UCSD-AML1 (cell line): ENCODE measurements around the gene TSBP1.
"Not testable (repeated sequence)": the region's sequence is repeated elsewhere in the genome, so short reads cannot be mapped to it uniquely, and the experiment has no call there.

Experiments used
- DNase-seq: peaks from one replicate; lab custom pipeline; 2025; ENCODE audit not compliant: unreplicated experiment; lab: John Stamatoyannopoulos, UW

The TSBP1 gene

DNA sequence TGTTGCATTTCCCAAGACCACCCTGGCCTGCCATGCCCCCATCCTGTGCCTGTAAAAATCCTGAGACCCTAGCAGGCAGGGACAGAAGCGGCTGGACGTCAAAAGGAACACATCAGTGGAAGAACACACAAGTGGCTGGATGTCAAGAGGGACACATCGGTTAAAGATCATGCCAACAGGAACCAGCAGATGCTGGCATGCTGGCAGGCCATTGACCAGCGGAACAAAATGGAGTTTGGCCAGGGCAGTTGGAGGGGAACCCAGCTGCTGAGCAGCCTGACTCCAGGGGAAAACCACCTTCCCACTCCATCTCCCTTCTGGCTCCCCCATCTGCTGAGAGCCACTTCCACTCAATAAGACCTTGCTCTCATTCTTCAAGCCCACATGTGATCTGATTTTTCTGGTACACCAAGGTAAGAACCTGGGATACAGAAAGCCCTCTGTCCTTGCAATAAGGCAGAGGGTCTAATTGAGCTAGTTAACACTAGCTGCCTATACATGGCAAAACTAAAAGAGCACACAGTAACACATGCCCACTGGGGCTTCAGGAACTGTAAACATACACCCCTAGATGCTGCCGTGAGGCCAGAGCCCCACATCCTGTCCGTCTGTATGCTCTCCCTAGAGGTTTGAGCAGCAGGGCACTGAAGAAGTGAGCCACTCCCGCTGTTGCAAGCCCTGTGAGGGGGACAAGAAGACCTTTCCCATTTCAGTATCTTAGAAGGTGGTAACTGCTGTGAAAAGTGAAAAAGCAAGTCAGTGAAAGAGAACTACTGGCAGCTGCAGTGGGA, 4.2 kb upstream of the TSBP1 start:
- DNase-seq: no peak

DNA sequence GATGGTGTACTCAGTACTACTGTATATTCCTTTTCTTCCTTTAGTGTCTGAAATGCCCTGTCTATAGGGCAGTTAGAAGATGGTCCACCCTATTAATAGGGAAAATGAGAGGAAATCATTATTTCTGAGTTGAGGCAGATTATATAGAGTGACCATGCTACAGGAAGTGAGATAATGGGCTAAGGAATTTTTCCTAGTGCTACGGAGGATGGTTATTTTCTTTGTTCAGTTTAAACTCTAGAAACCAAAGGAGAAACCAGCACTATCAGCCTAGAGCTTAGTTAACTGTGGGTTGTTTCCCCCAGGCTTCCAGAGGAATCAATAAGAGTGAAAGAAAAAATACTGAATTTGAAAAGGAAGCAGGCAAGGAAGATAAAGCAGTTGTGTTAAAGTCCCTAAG, 474 bp downstream of the TSBP1 start:
- no peak for DNase-seq

DNA sequence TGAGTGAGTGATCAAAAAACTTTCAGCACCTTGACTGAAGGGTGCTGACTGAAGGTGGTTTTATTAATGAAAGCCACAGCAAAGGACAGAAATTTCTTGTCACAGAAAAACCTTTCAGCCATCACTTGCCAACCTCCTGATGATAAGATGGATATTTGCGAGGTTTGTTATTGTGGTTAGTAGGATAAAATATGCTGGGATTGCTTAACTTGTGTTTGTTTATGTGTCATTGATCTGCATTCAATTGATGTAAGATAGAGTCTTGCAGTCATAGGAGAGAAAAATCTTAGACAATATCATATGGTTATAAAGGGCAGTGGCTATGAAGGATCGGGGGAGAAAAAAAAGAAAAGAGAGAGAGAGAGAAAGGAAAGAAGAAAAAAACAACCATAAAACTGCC, 1.2 kb downstream of the TSBP1 start:
- no peak for DNase-seq

DNA sequence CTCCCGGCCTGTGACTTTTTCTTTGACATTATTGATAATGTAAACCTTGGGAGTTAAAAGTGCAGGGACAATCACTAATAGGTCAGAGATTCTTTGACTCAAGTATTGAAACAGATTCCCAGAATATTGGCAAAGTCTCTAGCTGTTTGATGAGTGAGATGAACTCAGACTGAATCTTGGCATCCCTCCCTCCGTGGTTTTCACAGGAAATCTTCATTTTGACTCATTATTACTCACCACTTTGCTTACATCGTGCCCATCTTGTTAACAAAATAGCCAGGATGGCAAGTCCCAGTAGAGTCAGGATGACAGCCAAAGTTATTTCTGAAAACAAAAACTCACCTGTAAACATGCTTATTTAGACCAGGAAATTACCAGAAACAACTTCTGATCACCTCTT, 2.0 kb downstream of the TSBP1 start:
- no peak for DNase-seq

GRCh38 chr6:32367644-32368043, 4.1 kb downstream of the TSBP1 start:
- no peak for DNase-seq

DNA sequence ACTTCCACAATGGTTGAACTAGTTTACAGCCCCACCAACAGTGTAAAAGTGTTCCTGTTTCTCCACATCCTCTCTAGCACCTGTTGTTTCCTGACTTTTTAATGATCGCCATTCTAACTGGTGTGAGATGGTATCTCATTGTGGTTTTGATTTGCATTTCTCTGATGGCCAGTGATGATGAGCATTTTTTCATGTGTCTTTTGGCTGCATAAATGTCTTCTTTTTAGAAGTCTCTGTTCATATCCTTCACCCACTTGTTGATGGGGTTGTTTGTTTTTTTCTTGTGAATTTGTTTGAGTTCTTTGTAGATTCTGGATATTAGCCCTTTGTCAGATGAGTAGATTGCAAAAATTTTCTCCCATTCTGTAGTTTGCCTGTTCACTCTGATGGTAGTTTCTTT, 12.5 kb downstream of the TSBP1 start:
- DNase-seq: not testable (repeated sequence)

- not testable (repeated sequence) for DNase-seq
Measured at GRCh38 chr6:32358548-32358947, 13.2 kb downstream of the TSBP1 start.

- DNase-seq: no peak
Measured at GRCh38 chr6:32355018-32355417, 16.7 kb downstream of the TSBP1 start.

DNA sequence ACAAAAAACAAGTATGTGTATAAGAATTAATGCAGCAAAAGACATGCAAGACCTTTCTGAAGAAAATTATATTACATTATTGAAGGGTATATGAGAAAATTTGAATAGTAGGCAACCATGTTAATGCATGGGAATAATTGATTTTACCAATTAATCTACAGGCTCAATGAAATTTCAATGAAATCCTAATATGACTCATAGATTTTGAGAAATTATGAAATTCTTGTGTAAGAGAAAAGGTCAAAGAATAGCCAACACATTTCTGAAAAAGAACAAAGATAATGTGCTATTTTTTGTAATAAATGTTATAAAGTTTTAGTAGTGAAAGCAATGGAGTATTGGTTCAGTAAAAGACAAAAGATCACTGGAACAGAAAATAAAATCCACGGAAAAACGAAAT, 18.4 kb downstream of the TSBP1 start:
- no peak for DNase-seq

DNA sequence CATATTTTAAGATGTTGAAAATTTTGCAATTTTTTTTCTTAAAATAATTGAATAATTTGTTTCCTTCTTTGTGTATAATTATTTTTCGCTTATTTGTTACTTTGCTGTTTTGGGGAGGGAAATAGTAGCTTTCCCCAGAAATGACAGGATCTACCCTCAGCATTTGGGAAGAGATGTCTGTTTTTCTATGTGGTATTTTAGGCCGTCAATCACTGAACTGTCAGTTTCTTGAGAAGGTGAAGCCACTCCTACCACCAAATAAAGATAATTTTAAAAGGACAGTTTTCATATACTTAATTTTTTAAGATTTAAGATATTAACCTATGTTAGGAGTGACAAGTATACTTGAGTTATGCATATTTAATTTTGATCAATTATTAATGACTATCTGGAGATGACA, 31.5 kb downstream of the TSBP1 start:
- no peak for DNase-seq

GRCh38 chr6:32337186-32337805, 34.4 kb downstream of the TSBP1 start:
- no peak for DNase-seq

GRCh38 chr6:32332433-32332832, 39.3 kb downstream of the TSBP1 start:
- DNase-seq: no peak

GRCh38 chr6:32329141-32329540, 42.6 kb downstream of the TSBP1 start:
- DNase-seq: no peak

DNA sequence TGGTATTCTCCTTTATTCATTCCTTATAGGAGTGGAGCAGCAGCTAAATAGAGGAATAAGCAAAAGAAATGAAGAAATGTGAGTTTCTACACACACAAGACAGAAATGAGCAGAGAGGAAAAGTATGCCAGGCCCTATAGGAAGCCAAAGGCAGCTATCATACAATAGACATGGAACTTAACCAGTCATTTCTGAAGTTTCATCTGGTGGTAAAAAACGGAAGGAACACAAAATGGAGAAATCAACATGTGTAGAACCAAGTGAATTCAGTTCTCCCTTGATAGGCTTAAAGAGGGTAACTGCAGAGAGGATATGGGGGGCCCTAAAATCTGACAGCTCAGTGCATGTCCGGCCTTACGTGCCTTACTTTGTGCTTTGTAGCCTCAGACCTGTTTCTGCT, 44.6 kb downstream of the TSBP1 start:
- DNase-seq: no peak

GRCh38 chr6:32318501-32318900, 53.2 kb downstream of the TSBP1 start:
- DNase-seq: no peak

GRCh38 chr6:32317541-32317940, 54.2 kb downstream of the TSBP1 start:
- no peak for DNase-seq

DNA sequence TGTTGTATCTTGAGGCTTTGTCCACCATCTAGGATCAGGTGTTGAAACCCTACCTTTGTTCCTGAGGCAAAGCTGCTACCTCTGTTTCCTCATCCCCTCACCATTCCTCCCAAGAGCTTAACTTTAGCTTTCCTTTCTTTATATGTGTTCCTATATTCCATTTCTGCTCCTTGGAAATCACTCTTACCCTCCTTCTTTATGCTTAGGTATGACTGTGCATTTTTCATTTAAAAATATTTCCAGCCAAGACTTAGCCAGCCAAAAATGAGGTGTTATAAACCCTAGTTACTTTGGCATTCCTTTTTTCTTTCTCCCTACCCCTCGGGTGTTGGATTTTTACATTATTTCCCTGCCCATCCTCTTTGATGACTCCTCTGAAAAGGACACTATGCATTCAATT, 57.7 kb downstream of the TSBP1 start:
- no peak for DNase-seq

DNA sequence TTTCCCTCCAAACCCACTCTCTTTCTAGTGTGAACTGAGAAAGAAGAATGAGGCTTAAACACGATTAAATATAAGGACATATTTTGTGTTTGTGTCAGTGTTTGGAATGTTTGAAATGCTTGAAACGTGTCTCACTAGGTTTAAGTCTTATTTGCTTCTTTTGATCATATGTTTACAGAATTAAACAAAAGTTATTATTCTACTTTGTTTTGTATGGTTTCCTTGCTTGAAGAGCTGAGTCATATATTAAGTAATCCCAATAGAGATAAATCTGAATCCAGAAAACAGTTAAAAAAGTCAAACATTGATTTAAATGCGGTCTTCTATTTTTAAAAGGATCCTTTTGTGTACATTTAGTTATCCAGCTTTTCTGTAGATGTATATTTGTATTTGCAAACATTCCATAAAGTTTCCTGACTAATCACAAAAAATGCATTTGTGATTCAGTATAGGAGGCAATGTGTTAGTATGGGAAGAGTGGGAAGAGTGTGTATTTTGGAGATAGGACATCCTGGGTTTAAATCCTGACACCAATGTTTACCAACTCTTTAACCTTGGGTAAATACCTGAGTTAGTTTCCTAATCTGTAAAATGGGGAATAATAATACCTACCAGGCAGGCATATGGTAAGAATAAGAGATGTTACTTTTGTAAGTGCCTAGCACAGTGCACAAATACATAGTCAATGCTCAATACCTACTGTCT, 72.9 kb downstream of the TSBP1 start:
- no peak for DNase-seq

DNA sequence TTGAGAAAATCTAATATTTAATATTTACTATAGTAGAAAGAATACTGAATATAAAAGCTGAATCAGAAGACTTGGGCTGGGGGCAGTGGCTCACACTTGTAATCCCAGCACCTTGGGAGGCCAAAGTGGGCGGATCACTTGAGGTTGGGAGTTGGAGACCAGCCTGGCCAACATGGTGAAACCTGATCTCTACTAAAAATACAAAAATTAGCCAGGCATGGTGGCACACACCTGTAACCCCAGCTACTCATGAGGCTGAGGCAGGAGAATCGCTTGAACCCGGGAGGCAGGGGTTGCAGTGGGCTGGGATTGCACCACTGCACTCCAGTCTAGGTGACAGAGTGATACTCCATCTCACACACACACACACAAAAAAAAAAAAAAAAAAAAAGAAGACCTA, 76.7 kb downstream of the TSBP1 start:
- not testable (repeated sequence) for DNase-seq

- no peak for DNase-seq
Measured at GRCh38 chr6:32294566-32294965, 77.1 kb downstream of the TSBP1 start.

GRCh38 chr6:32293695-32294094, 78.0 kb downstream of the TSBP1 start:
- DNase-seq: no peak

- no peak for DNase-seq
Measured at GRCh38 chr6:32291543-32291942, 80.2 kb downstream of the TSBP1 start.
